HG02943 (cell line): Measurements from ENCODE around the gene PLEKHG1.

ENCODE experiments used
- ATAC-seq: cut with Tn5 transposase; IDR thresholded peaks from one replicate; pipeline ENCODE4 v1.9.1; 2021; ENCODE audit warnings: mild to moderate bottlenecking, low read depth, moderate library complexity; ENCODE audit not compliant: unreplicated experiment

The PLEKHG1 gene

DNA sequence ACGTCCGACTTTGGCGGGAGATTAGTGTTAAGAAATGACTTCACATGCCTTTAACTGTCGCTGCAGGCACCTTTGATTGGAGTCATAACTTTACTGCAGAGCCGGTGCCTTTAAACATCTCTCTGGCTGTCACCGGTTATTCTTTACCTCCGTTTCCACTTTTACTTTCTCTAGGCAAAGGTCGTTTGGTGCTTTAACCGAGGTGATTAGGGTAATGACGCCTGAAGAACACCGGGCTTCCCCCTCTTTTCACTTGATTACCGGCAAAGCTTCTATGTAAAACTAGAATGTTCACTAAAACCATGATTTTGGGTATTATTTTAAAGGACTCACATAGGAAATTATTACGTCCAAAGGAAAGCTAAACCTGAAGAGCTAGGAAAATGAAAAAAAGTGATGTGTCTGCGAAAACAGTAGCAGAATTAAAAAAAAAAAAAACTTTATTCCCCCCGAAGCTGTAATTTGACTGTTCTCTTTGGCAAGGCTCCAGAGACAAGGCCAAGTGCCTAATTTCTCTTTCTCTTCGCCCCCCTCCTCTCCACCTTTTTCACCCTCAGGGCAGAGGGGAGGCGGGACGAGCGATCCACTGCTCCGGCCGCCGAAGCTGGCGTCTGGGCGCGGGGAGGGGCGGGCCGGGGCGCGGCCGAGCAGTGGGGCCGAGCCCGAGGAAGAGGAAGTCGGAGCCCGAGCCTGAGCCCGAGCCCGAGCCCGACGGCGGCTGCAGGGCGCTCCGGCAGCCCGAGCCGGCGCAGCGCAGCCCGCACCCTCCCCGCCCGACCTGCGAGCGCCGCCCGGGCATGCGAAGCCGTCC, at the start of gene PLEKHG1:
TSS of gene PLEKHG1 (plus strand) at position 687 of the 811 bp plus-strand sequence. CDS start 133,797 bp downstream, outside the sequence.
- peak; percentile 59 for ATAC-seq

DNA sequence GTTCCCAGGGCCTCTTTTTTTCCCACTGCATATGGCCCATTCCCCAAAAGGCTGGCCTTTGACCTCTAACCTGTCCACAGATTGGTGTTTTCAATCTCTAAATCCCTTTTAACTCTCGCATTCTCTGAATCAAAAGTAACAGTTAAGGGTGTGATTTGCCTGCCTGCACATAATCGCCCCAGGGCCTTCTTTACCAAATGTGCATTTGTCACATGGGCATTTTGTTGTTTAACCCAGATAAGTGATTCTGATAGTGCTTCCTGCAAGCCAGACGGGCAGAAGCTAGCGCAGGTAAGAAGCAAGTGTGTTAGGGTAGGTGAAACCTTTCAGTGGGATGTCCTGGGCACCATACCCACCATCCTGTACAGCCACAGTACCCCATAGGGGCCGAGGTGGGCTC, 49.4 kb upstream of the PLEKHG1 start:
- no peak for ATAC-seq

DNA sequence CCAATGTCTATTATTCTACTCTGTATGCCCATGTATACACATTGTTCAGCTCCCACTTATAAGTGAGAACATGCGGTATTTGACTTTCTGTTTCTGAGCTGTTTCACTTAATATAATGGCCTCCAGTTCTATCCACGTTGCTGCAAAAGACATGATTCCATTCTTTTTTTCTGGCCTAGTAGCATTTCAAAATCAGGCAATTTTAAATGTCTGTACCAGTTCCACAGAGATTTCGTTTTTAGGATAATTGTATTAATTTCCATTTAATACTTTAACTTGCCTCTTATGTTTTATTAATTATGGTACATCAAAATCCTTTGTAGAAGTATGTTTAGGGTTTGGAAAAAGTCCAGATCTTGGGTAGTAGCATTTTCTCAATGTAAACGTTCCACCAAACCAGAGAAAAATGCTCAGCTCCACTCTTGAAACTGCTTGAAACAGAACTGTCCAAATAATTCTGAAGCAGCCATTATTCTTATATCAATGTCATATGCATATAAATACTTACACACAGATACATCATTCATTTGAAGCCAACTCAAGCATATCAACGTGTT, 42.6 kb upstream of the PLEKHG1 start:
- ATAC-seq = no peak

DNA sequence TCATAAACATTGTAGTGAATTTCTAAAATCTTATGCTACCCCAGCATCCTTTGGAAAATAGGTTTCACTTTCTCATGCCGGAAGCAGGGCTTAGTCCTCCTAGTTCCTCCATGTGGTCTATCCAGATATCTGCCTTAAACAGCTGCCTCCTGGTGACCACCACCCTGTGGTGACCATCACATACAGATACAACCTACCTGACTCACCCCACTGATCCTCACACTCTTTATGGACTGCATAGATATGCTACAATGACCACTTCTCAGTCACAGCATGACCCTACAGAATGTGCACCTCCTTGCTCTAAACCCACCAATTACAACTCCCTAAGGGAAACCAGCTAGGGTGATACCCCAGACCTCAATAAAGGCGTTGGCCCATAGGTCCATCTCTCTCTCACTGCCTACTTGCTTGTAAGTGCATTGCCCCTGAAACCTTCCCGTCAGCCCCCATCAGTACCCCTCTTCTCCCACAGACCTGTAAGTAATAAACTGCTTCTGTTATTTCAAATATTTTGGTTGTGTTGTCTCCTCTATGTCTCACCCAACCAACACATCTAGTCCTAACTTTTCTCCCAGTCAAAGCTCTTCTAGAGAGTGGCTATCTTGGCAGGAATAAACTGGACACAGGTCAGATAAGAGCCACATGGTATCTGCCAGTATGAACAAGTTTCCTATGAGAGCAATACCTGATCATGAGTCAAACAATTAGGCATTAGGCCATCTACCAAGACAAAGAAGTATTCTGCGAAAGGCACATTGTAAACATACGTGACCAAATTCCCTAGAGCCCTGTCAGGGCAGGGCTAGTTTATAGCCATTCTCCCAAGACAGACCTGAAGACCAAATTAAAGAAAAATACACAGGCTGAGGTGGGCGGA, 39.4 kb upstream of the PLEKHG1 start:
- no peak for ATAC-seq

DNA sequence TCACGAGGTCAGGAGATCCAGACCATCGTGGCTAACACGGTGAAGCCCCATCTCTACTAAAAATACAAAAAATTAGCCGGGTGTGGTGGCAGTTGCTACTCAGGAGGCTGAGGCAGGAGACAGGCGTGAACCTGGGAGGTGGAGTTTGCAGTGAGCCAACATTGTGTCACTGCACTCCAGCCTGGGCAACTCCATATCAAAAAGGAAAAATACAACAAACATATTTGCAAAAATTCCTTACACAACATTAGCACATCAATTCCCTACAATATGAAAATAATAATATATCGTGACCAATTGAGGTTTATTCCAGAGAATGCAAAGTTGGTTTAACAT, 38.8 kb upstream of the PLEKHG1 start:
- no peak for ATAC-seq

DNA sequence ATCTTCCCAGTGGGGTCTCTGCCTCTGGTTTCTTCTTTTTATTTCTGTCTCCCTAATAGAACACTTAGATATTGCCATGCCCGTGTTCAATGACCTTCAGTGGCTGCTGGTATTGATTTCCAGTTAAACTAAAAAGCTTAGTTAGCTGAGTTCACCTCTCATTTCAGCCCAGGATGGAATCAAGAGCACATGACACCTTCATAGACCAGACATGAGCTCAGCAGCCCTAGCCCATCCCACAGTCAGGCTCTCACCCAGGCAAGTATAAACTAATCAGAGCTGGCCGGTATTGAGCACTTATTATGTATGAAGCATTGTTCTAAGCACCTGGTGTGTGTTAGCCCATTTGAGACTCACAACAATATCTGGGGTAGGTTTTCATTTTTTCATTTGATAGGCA, 33.7 kb upstream of the PLEKHG1 start:
- no peak for ATAC-seq

DNA sequence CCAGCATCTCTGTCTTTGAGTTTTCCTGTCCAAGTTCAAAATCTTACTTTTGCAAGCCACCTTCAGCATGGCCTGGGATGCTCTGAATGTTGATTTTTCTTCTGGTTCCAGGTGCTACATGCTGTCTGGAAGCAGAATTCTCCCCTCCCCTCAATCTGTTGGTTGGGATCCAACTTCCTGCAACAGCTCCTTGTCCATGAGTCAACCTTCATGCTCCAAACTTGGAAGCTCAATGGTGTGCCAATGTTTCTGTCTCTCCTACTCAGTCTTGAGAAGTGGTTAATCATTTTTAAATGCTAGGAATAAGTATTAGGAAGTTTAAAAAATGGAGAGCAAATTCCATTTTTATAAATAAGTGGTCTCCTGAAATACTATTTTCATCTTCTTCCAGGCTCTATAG, 33.2 kb upstream of the PLEKHG1 start:
- no peak for ATAC-seq

DNA sequence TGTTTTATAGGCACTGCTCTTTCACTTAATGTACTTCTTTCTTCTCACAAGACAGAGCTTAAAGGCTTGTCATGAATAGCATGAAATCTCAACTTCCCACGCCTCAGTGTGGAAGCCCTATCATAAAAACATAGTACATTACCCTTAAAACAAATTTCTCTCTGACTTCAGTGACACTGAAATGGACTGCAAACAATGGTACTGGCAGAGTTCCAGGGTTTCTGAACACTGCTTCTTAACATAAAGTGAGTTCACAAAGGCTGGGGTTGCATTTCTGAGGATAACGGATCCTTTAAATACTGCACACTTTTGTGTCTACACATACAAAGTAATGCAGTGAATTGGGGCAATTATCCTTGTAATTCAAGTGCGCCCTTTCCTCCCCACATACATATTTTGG, 32.3 kb upstream of the PLEKHG1 start:
- ATAC-seq = no peak

DNA sequence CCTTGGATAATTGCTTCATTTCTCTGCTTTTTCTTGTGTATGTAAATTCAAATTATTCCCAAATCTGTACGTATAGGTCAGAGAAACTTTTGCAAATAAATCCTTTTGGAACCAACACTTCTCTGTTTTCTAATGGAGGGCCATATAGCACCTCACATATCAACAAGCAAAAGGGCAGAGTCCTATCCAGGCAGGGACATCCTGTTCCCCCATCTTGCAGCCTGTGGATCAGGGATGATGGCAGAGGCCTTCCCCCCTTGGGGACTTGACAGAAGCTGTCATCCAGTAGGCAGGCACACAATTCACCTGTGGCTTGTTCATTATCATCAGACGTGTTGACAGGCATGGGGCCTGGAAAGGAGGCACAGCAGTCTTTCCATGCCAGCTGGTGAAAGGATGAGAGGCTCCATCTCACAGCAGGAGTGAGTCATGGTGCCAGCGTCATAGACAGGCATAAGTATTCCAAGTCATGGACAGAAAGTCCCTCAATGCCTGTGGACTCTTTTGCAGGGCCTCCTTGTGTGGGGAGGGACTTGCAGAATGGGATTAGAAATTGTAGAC, 31.8 kb upstream of the PLEKHG1 start:
- no peak for ATAC-seq

DNA sequence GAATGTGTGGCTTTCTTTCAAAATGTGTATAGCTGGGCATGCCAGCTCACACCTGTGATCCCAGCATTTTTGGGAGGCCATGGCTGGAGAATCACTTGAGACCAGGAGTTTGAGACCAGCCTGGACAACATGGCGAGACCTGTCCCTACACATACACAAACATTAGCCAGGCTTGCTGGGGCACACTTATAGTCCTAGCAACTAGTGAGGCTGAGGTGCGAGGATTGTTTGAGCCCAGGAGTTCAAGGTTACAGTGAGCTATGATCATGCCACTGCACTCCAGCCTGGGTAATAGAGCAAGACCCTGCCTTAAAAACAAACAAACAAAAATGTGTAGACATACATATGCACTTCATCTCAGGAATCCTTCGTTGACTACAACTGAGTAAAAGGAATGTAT, 31.1 kb upstream of the PLEKHG1 start:
- ATAC-seq = no peak

DNA sequence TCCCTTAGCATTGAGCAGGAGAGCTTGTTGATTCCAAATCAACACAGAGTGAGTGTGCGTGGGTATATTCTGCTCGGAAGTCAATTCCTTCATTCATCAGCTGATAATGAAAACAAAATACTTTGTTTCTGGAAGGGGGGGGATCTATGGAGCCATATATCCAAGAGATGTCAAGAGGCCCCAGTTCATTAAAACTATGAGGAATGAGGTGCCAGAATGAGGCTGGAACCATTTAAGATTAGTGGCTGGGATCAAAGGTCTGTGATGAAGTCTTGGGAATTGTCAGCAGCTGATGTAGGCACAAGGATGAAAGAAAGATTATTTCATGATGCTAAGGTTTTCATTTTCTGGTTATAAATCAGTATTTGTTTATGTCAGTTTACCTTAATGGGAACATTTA, 30.5 kb upstream of the PLEKHG1 start:
- no peak for ATAC-seq

DNA sequence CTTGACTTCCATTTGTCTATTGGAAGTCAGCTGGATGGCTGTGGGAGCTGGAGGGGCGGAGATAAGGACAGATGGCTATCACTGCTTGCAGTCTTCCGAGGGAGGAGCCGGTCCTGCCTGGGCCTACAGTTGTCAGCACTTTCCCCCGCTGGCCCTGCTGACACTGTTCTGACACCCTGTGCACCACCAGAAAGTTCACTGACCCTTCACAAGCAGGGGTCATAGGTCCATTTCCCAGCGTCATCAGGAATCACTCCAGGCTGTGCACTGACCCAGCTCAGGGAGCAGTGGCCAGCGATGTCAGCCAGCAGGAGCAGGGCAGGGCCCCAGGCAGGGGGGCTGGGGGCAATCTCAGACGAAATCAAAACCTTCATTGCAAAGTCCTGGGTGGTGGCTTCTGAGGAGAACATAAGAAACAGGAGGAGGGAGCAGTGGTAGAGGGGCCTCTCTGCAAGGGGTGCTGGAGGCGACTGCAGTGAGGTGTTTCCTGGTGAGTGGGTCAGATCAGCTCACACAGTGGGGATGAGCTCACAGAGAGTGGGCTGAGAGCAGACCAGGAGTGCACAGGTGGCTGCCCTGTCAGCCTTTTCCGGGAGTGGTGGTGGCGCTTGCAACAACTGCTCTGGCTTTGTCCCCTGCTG, 26.5 kb upstream of the PLEKHG1 start:
- no peak for ATAC-seq

DNA sequence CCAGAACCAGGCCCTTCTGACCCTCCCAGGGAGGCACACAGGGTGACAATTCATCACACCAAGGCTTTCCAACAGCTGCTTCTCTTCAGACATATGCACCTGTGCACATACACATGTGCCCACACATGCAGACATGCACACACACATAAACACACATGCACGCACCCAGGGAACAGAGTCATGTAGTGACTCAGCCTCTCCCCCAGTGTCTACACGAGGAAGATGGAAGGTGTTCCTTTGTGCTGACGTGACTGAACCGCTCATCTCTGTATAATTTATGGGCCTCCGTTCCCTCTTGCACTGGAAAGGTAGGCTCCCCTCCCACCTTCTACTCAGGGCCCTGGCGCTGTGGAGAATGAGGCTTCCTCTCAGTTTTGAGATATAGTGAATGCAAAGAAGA, 23.8 kb upstream of the PLEKHG1 start:
- no peak for ATAC-seq

DNA sequence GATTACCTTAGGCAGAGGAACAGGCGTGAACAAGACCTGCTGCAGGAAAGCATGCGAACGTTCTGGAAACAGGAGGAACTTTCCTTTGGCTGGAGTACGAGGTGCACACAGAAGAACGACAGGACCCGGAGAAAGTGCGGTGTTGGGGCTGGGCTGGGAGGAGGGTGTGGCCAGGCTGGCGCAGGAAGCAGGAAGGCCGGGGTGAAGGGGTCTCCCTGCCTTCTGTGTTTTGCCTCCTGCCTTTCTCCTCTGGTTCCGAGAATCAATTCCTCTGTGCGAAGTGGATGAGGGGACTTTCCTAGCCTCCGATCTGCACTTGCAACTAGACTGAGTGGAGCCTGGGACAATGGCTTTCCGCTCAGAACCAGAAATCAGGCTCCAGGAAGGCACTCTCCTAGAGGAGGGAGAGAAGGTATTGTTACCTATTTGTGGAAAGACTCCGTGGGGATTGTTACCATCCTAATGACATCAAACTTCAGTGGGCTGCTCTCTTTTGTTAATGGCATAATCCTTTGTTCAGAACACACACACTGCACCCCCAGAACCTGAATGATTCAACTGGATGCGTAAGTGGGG, 22.9 kb upstream of the PLEKHG1 start:
- no peak for ATAC-seq

DNA sequence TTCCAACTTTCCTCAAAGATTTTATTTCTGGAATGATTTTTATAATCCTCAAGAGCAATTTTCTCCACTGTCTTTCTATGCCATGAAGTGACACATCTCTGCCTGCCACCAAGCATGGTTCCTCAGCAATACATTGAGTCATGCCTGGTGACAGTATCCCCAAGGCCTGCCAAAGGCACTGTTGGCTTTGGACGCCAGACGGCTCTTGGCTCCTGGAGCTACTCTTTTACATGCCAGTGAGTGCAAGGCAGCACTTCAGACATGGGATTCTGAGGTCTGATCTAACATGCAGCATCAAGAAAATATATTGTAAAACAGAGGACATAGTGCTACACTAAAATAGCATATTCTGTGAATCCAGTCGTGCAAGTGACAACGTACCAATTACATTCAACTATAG, 20.1 kb upstream of the PLEKHG1 start:
- no peak for ATAC-seq

DNA sequence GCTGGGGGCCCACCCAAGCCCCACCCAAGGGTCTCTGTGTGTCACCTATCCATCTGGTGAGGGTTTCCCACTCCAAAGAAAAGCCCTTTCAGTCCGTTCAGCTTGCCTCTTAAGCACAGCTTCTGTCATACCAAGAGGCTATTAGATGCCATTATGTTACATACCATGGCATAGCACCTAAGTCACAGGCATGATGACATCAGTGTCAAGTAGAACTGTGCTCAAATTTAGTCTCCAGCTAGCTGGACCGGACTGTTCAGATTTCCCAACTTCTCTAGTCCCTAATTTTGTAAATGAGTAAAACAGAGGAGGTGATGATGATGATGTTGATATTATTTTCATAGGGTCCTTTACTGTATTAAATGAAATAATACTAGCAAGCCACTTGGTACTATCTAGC, 19.2 kb upstream of the PLEKHG1 start:
- no peak for ATAC-seq

DNA sequence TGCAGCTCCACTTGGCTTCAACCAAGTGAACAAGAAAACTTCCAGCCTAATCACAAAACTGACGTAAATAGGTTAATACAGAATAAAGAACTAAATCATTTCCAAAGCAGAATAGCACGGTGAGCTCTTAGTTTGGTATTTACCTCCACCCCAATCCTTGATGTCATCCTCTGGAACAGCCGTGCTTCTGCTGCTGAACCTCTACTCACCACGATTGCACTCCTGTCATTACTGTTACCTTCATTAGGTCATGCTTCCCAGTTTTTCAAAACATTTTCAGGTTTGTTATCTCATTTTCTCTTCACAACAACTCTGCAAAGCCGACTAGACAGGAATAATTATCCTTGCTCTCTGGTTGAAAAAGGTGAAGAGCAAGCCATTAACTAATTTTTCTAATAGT, 15.6 kb upstream of the PLEKHG1 start:
- ATAC-seq = no peak

DNA sequence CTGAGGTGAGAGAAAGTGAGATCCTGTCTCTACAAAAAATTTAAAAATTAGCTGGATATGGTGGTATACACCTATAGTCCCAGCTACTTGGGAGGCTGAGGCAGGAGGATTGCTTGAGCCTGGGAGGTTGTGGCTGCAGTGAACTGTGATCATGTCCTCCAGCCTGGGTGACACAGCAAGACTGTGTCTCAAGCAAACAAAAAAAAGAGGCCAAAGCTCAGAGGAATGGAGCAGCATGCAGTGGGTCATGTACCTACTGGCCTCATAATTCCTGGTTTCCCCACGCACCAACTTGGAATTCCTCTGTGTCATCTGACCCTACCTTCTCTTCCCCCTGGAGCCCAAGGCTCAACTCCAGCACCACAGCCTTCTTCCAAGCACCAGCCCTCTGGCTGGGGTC, 15.1 kb upstream of the PLEKHG1 start:
- ATAC-seq = no peak

DNA sequence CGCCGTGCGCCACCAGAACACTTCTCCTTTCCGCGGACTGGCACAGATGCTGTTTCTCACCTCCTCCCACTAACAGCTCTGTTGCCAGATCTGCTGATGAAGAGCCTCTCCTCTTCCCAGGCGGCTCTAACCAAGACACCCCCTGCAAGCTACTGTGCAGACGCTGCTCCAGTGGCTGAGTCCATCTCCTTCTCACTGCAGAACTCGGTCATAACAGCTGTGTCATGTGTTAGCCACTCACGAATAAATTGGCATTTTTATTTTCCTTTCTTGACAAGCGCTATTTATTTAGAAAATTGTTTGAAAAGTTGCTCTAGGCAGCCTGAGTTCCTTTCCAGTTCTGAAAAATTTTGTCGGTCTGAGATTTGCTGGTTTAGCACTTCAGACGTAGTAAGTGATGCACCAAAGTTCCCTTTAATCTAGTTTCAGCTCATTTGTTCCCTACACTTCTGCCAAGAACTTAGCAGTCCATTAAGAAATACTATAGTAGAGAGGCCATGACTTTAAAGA, 12.8 kb upstream of the PLEKHG1 start:
- no peak for ATAC-seq

DNA sequence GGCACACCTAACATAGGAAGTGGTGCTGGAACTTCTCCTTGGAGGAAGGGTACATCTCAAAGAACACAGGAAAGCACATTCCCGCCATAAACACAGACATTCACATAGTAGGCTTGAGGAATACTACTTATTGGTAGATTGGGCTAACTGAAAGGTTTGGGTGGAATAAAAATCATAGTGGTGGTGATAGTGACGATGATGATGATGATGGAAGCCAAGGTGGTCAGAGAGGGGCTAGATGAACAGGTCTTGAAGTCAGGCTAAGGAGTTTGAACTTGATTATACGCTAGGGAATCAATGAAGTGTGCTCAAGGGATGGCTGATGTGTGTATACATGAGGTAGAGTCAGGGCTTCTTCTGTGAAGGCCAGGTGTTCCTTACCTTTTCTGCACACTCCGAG, 12.0 kb upstream of the PLEKHG1 start:
- ATAC-seq = no peak
